Neutrophil (primary cell): ENCODE data around the gene COL16A1.

Experiments
- H3K27ac ChIP-seq: fragments of 200-600 bp; sonication (generic); 2 replicates; pipeline ENCODE4 v1.5.1; 2016; ENCODE audit warnings: mild to moderate bottlenecking, moderate library complexity
- H3K27me3 ChIP-seq: fragments of 200-600 bp; sonication (generic); 2 replicates; pipeline ENCODE4 v1.6.0; 2016; ENCODE audit warnings: mild to moderate bottlenecking
- H3K36me3 ChIP-seq: fragments of 200-600 bp; sonication (generic); 2 replicates; pipeline ENCODE4 v1.5.1; 2017
- H3K4me1 ChIP-seq, 2 experiments: fragments of 200-600 bp in 1 of 2; sonication (generic) in 1 of 2; 1 replicate in 1 of 2; 2 replicates in 1 of 2; pipeline versions ENCODE4 v1.5.1 to v1.6.1; 2013 to 2016; ENCODE audit warnings: low read depth in 1 of 2, low read length in 1 of 2, mild to moderate bottlenecking in 1 of 2, moderate library complexity in 1 of 2; ENCODE audit not compliant: control insufficient read depth in 1 of 2, insufficient read depth in 1 of 2
- H3K4me3 ChIP-seq, 2 experiments: fragments of 200-600 bp in 1 of 2; sonication (generic) in 1 of 2; 1 replicate in 1 of 2; 2 replicates in 1 of 2; pipeline ENCODE4 v1.5.1; 2013 to 2016; ENCODE audit warnings: low read depth in 1 of 2, low read length in 1 of 2, mild to moderate bottlenecking in 1 of 2, moderate library complexity in 1 of 2
- H3K9me3 ChIP-seq: fragments of 200-600 bp; sonication (generic); 2 replicates; pipeline ENCODE4 v1.5.1; 2016
- CTCF ChIP-seq: fragments of 200-600 bp; sonication (generic); IDR thresholded peaks from 2 replicates; pipeline ENCODE4 v1.5.1; 2016; ENCODE audit warnings: antibody characterized with exemption

COL16A1 gene

GRCh38 chr1:31725777-31726535 lies 22.1 kb upstream of the COL16A1 start:
- H3K4me1 ChIP-seq: no peaks in the 10 kb centered on the region
- no peaks in the 10 kb centered on the region for H3K9me3 ChIP-seq
- peaks cover 4% of the 10 kb centered on the region for H3K27me3 ChIP-seq
- H3K36me3 ChIP-seq: no peaks in the 10 kb centered on the region
- no peak for TF ChIP-seq CTCF
- no peak overlapping the region for H3K27ac ChIP-seq
- H3K4me3 ChIP-seq: no peak overlapping the region

- no peak overlapping the region for H3K4me3 ChIP-seq
- TF ChIP-seq CTCF: no peak
- peaks cover 7% of the 10 kb centered on the region for H3K27me3 ChIP-seq
Observed at GRCh38 chr1:31725134-31725533, 21.3 kb upstream of the COL16A1 start.

GRCh38 chr1:31723828-31724359 lies 20.1 kb upstream of the COL16A1 start:
- TF ChIP-seq CTCF: no peak
- no peaks in the 10 kb centered on the region for H3K36me3 ChIP-seq
- H3K4me1 ChIP-seq: no peaks in the 10 kb centered on the region
- H3K4me3 ChIP-seq: no peak overlapping the region
- peaks cover 12% of the 10 kb centered on the region for H3K27me3 ChIP-seq
- no peak overlapping the region for H3K27ac ChIP-seq
- no peaks in the 10 kb centered on the region for H3K9me3 ChIP-seq

More at GRCh38 chr1:31725134-31725533, 21.3 kb upstream of the COL16A1 start:
- no peaks in the 10 kb centered on the region for H3K36me3 ChIP-seq
- H3K4me1 ChIP-seq: no peaks in the 10 kb centered on the region
- H3K27ac ChIP-seq: no peak overlapping the region
- no peaks in the 10 kb centered on the region for H3K9me3 ChIP-seq

- H3K4me1 ChIP-seq: no peaks in the 10 kb centered on the region
- no peaks in the 10 kb centered on the region for H3K9me3 ChIP-seq
- peaks cover 67% of the 10 kb centered on the region for H3K27me3 ChIP-seq
- no peak for TF ChIP-seq CTCF
- H3K27ac ChIP-seq: no peak overlapping the region
- no peaks in the 10 kb centered on the region for H3K36me3 ChIP-seq
- no peak overlapping the region for H3K4me3 ChIP-seq
Observed at GRCh38 chr1:31718327-31718897, 14.6 kb upstream of the COL16A1 start.

GRCh38 chr1:31717341-31717740 lies 13.5 kb upstream of the COL16A1 start:
- H3K27me3 ChIP-seq: peaks cover 78% of the 10 kb centered on the region
- no peaks in the 10 kb centered on the region for H3K4me1 ChIP-seq
- H3K27ac ChIP-seq: no peak overlapping the region

More at GRCh38 chr1:31717341-31717740, 13.5 kb upstream of the COL16A1 start:
- Histone ChIP-seq H3K4me3 (no peak overlapping the region), H3K36me3 (no peaks in the 10 kb centered on the region), H3K9me3 (no peaks in the 10 kb centered on the region)
- TF ChIP-seq CTCF: no peak
